ENCODE data around the gene FBLN5. TPM values are rescaled to one million over a fixed set of nuclear protein-coding genes. Genes with fewer than 3 reads are reported as not detected.

FBLN5 gene
- total RNA-seq, 1 donor from 2014 or later: 130 TPM

DNA sequence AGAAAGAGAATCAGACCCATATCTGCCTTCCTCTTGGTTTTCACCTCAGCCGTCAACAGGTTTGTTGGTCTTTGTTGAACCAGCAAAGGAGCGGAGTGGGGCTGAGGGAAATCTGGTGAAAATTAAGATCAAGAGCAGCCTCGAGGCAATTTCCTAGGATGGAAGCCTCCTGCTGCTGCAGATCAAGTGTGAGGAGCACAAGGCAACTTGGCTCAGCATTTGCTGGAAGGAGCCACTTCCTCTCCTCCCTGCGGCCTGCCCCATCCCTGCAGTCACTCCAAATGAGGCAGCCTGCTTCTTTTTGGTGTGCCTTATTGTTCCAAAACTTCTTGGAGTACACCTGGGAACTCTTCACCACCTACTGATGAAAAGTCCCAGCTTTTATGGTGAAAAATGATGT, 85.1 kb downstream of the FBLN5 start:
- H3K9me3 ChIP-seq: no peaks in the 10 kb centered on the region
- ATAC-seq (no peak), DNase-seq (no peak)
- peaks cover 24% of the 10 kb centered on the region for H3K4me1 ChIP-seq
- no peaks in the 10 kb centered on the region for H3K36me3 ChIP-seq
- H3K27ac ChIP-seq: no peak overlapping the region
- no peaks in the 10 kb centered on the region for H3K27me3 ChIP-seq (ENCODE audit: low read depth)
- no peak overlapping the region for H3K4me3 ChIP-seq
- no peak for TF ChIP-seq CTCF (IDR thresholded peaks at IDR 0.05)
- intact Hi-C loops (cut with DNase I): no loop called here

GRCh38 chr14:91861091-91861490, 86.4 kb downstream of the FBLN5 start:
- Histone ChIP-seq H3K36me3 (no peaks in the 10 kb centered on the region), H3K27me3 (ENCODE audit: low read depth) (no peaks in the 10 kb centered on the region), H3K9me3 (no peaks in the 10 kb centered on the region), H3K27ac (no peak overlapping the region), H3K4me3 (no peak overlapping the region), H3K4me1 (peaks cover 19% of the 10 kb centered on the region)
- intact Hi-C loops (cut with DNase I): no loop called here
- ATAC-seq (no peak), DNase-seq (no peak)
- no peak for TF ChIP-seq CTCF (IDR thresholded peaks at IDR 0.05)

GRCh38 chr14:91860238-91860637, 87.3 kb downstream of the FBLN5 start:
- intact Hi-C loops (cut with DNase I): no loop called here
- no peak for TF ChIP-seq CTCF (IDR thresholded peaks at IDR 0.05)

DNA sequence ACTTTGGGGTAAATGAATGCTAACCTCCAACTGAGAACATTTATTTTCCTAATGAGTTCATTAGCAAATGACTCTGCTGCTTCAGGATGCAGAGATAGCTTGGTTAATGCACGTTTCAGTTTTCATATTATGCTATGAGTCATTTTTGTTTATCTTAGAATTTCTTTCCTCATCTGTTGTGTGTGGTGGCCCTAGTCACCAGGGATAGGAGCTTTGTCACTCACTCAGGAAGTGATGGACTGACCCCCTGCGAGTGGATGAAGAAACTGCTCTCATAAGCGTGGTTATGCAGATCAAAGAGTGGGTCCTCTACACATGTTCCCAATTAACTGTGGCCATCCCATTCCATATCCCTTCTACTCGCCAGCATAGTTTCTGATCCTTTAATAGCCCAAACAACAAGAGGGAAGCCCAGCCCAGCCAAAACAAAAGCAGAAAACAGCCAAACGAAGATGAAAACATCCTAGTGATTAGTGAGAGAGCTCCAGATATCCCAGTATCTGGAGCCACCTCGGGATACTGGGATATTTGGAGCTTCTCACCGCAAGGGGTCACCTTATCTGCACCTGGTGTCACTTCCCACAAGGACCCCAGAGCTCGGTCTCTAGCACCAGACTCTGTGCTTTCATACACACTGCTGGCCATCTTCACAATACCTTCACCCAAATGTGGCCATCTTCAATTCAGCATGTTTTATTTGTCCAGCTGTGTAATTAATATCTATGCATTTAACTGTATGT, 88.8 kb downstream of the FBLN5 start:
- Histone ChIP-seq H3K27me3 (ENCODE audit: low read depth) (no peaks in the 10 kb centered on the region), H3K27ac (no peak overlapping the region), H3K4me1 (peaks cover 19% of the 10 kb centered on the region), H3K4me3 (no peak overlapping the region), H3K9me3 (no peaks in the 10 kb centered on the region), H3K36me3 (no peaks in the 10 kb centered on the region)
- DNase-seq (no peak), ATAC-seq (peak; percentile 49 to 75)
- intact Hi-C loops (cut with DNase I): no loop called here
- TF ChIP-seq CTCF (IDR thresholded peaks at IDR 0.05): no peak

More at GRCh38 chr14:91860238-91860637, 87.3 kb downstream of the FBLN5 start:
- no peak for DNase-seq
- no peak overlapping the region for H3K27ac ChIP-seq
- no peaks in the 10 kb centered on the region for H3K36me3 ChIP-seq
- H3K4me1 ChIP-seq: peaks cover 19% of the 10 kb centered on the region
- no peaks in the 10 kb centered on the region for H3K9me3 ChIP-seq
- ATAC-seq: no peak
- no peaks in the 10 kb centered on the region for H3K27me3 ChIP-seq (ENCODE audit: low read depth)
- H3K4me3 ChIP-seq: no peak overlapping the region

DNA sequence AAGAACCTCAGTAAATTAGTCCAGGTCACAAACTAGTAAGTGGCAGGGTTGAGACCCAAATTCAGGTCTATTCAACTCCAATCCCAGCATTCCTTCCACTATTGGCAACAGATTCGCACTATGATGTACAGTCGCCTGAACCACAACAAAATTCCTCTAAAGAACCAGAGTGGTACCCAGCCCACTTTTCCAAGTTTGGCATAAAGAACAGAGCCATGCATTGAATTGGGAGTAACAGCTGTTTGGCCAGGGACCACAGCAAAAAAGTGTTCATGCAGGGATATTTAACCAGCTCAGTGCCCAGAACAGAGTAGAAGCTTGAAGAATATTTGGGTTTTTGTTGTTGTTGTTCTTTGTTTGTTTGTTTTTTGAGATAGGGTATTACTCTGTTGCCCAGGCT, 89.9 kb downstream of the FBLN5 start:
- ATAC-seq: no peak
- no peak overlapping the region for H3K4me3 ChIP-seq
- no peaks in the 10 kb centered on the region for H3K9me3 ChIP-seq
- TF ChIP-seq CTCF (IDR thresholded peaks at IDR 0.05): no peak
- DNase-seq: no peak
- H3K27ac ChIP-seq: no peak overlapping the region
- peaks cover 19% of the 10 kb centered on the region for H3K4me1 ChIP-seq
- intact Hi-C loops (cut with DNase I): no loop called here
- H3K36me3 ChIP-seq: no peaks in the 10 kb centered on the region
- H3K27me3 ChIP-seq (ENCODE audit: low read depth): no peaks in the 10 kb centered on the region
